GM23338 (cell line): ENCODE results near the gene ERC2. TPM values are rescaled to one million over a fixed set of nuclear protein-coding genes. Genes with fewer than 3 reads are reported as not detected.
A peak's percentile ranks its signal among the peaks of the same experiment; 100 is the strongest.

Experiments
- ATAC-seq: fragments of 200-7000 bp; cut with Tn5 transposase; 3 replicates; pipeline ENCODE4 v1.9.1; 2020
- DNase-seq: peaks from one replicate; pipeline ENCODE4 v3.0.0-alpha.2; 2015; ENCODE audit warnings: low spot score
- H2AFZ ChIP-seq: fragments of 200-600 bp; sonication (generic); 2 replicates; pipeline ENCODE4 v1.8.0; 2016; ENCODE audit warnings: antibody characterized with exemption, mild to moderate bottlenecking, moderate library complexity
- H3F3A ChIP-seq: fragments of 200-600 bp; sonication (generic); replicated peaks from 2 replicates; pipeline ENCODE4 v1.8.0; 2017; ENCODE audit warnings: antibody characterized with exemption, mixed run types, low read depth
- H3K27ac ChIP-seq: fragments of 200-600 bp; sonication (generic); 2 replicates; pipeline ENCODE4 v1.6.1; 2016; ENCODE audit warnings: low read depth
- H3K27me3 ChIP-seq: fragments of 200-600 bp; sonication (generic); 2 replicates; pipeline ENCODE4 v1.8.0; 2016; ENCODE audit warnings: mild to moderate bottlenecking, mixed run types, moderate library complexity; ENCODE audit not compliant: insufficient read depth
- H3K36me3 ChIP-seq: fragments of 200-600 bp; sonication (generic); 2 replicates; pipeline ENCODE4 v1.8.0; 2016; ENCODE audit warnings: mild to moderate bottlenecking; ENCODE audit not compliant: insufficient read depth
- H3K4me1 ChIP-seq: fragments of 200-600 bp; sonication (generic); 2 replicates; pipeline ENCODE4 v1.8.0; 2016; ENCODE audit warnings: mild to moderate bottlenecking, moderate library complexity; ENCODE audit not compliant: insufficient read depth
- H3K4me2 ChIP-seq: fragments of 200-600 bp; sonication (generic); 2 replicates; pipeline ENCODE4 v1.7.1; 2017; ENCODE audit warnings: mixed run types
- H3K4me3 ChIP-seq: fragments of 200-600 bp; sonication (generic); 2 replicates; pipeline ENCODE4 v1.6.1; 2016; ENCODE audit warnings: mixed run types
- H3K79me2 ChIP-seq: fragments of 200-600 bp; sonication (generic); replicated peaks from 2 replicates; pipeline ENCODE4 v1.8.0; 2017; ENCODE audit warnings: mild to moderate bottlenecking; ENCODE audit not compliant: insufficient read depth
- H3K9me2 ChIP-seq: fragments of 200-600 bp; sonication (generic); 2 replicates; pipeline ENCODE4 v1.8.0; 2017; ENCODE audit not compliant: insufficient read depth
- H4K20me1 ChIP-seq: fragments of 200-600 bp; sonication (generic); replicated peaks from 2 replicates; pipeline ENCODE4 v1.8.0; 2017; ENCODE audit warnings: mild to moderate bottlenecking; ENCODE audit not compliant: insufficient read depth
- H3K27ac Mint-ChIP-seq: 2 replicates; pipeline ENCODE4 v1.8.0; 2020; ENCODE audit warnings: inconsistent platforms, mild to moderate bottlenecking, moderate library complexity, mixed read lengths
- H3K27me3 Mint-ChIP-seq: 3 replicates; pipeline ENCODE4 v1.8.0; 2022; ENCODE audit warnings: low read depth, mild to moderate bottlenecking, moderate library complexity, mixed read lengths, inconsistent platforms; ENCODE audit not compliant: insufficient read depth, poor library complexity
- H3K36me3 Mint-ChIP-seq: 3 replicates; pipeline ENCODE4 v1.8.0; 2021; ENCODE audit warnings: low read depth, mild to moderate bottlenecking, inconsistent platforms, moderate library complexity, mixed read lengths
- H3K4me1 Mint-ChIP-seq: 3 replicates; pipeline ENCODE4 v1.8.0; 2020; ENCODE audit warnings: mild to moderate bottlenecking, inconsistent platforms, mixed read lengths
- H3K4me3 Mint-ChIP-seq: 3 replicates; pipeline ENCODE4 v1.8.0; 2021; ENCODE audit warnings: moderate library complexity, mild to moderate bottlenecking, inconsistent platforms, mixed read lengths
- H3K9me3 Mint-ChIP-seq: 3 replicates; pipeline ENCODE4 v1.8.0; 2020; ENCODE audit warnings: moderate library complexity, mild to moderate bottlenecking, inconsistent platforms, mixed read lengths
- CREB1 ChIP-seq: fragments of 250-450 bp; sonication (Bioruptor Pico); IDR thresholded peaks from 2 replicates; pipeline ENCODE4 v1.5.0; 2020; ENCODE audit warnings: low read depth, mild to moderate bottlenecking, moderate library complexity
- EZH2 ChIP-seq: fragments of 200-600 bp; sonication (generic); IDR thresholded peaks from one replicate; pipeline ENCODE4 v1.8.0; 2017; ENCODE audit warnings: antibody characterized with exemption, mild to moderate bottlenecking, low read depth; ENCODE audit not compliant: unreplicated experiment
- EZH2phosphoT487 ChIP-seq: fragments of 200-600 bp; sonication (generic); IDR thresholded peaks from one replicate; pipeline ENCODE4 v1.8.1; 2018; ENCODE audit warnings: antibody characterized with exemption; ENCODE audit not compliant: unreplicated experiment
- JUNB ChIP-seq: IDR thresholded peaks from one replicate; pipeline ENCODE4 v1.6.1; 2016; ENCODE audit warnings: antibody characterized with exemption; ENCODE audit not compliant: unreplicated experiment
- NANOG ChIP-seq: IDR thresholded peaks from 2 replicates; pipeline ENCODE4 v1.6.1; 2016; ENCODE audit warnings: antibody characterized with exemption, borderline replicate concordance
- POLR2AphosphoS5 ChIP-seq: IDR thresholded peaks from 2 replicates; pipeline ENCODE4 v1.6.1; 2016; ENCODE audit warnings: antibody characterized with exemption, low read depth
- STAT1 ChIP-seq: IDR thresholded peaks from one replicate; pipeline ENCODE4 v1.6.1; 2016; ENCODE audit warnings: antibody characterized with exemption; ENCODE audit not compliant: unreplicated experiment
- ZNF114 ChIP-seq: fragments of 250-450 bp; sonication (Bioruptor Pico); IDR thresholded peaks from 2 replicates; pipeline ENCODE4 v1.5.0; 2020; ENCODE audit warnings: mild to moderate bottlenecking, moderate library complexity
- ZNF331 ChIP-seq: fragments of 250-450 bp; sonication (Bioruptor Pico); IDR thresholded peaks from 2 replicates; pipeline ENCODE4 v1.5.0; 2020; ENCODE audit warnings: low read depth, mild to moderate bottlenecking, moderate library complexity
- polyA plus RNA-seq: library from polyadenylated mRNA; unstranded; fragments of >200 nt; fragmentation: Nextera tagmentation; extraction: Ambion mirVana; gene quantifications from 2 replicates; pipeline ENCODE4 v1.2.1, GENCODE V29; 2016
- total RNA-seq: library from RNA; depleted of rRNA; stranded (reverse); fragments of >200 nt; shearing (Covaris generic); gene quantifications from 2 replicates; pipeline ENCODE4 v1.2.3, GENCODE V29; 2014
- TF ChIP-seq, protein P1 (sequence below): fragments of 250-450 bp; sonication (Bioruptor Pico); IDR thresholded peaks from 2 replicates; pipeline ENCODE4 v1.5.0; 2020; ENCODE audit warnings: mild to moderate bottlenecking, moderate library complexity
- TF ChIP-seq, protein P2 (sequence below): IDR thresholded peaks from 2 replicates; pipeline ENCODE4 v1.6.1; 2016; ENCODE audit warnings: antibody characterized with exemption
- TF ChIP-seq, protein P3 (sequence below): IDR thresholded peaks from one replicate; pipeline ENCODE4 v1.6.1; 2018; ENCODE audit warnings: antibody characterized with exemption; ENCODE audit not compliant: unreplicated experiment
- TF ChIP-seq, protein P4 (sequence below), 2 experiments: fragments of 200-600 bp in 1 of 2; sonication (generic) in 1 of 2; conservative IDR thresholded peaks; 2 replicates each; pipeline versions ENCODE4 v1.5.1 to v1.6.1; 2016 to 2017; ENCODE audit warnings: antibody characterized with exemption in 2 of 2, low read depth in 2 of 2, mild to moderate bottlenecking in 2 of 2, moderate library complexity in 1 of 2

Gene ERC2
- total and polyA plus RNA-seq, 2 experiments from 2014 or later: 11.8 to 13.7 TPM

DNA sequence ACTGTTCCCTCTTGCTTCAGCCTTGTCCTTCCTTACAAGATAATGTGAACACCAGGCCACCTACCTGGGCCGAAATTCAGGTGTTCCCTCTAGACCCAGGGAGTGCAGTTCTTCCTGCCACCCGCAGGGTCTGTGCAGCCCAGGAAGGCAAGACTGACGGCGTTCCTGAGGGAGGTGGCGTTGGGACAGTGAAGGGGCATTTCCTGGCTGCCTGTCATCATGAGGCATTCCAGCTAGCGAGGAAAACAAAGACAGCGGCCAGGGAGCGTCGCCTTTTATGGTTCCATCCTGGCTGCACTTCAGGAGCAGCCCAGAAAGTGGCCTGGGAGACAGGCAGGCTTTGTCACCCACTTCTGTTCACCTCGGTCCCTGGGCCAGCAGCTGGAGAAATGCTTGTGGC lies 896.4 kb downstream of the ERC2 start:
- 0 out of 2 replicates have a peak, but pooled peaks cover 3% of the 10 kb centered on the region for H3K9me2 ChIP-seq
- peak overlapping the region; percentile 9; the same call in 1 of the 3 replicates for H3K4me3 Mint-ChIP-seq
- peaks cover 10% of the 10 kb centered on the region; the same call in 1 of the 2 replicates for H3F3A ChIP-seq
- peaks cover 3% of the 10 kb centered on the region; the same call in 1 of the 3 replicates for H3K36me3 Mint-ChIP-seq
- H3K4me3 ChIP-seq: no peak overlapping the region
- H3K9me3 Mint-ChIP-seq: no peaks in the 10 kb centered on the region; the same call in 1 of the 3 replicates
- peaks cover 26% of the 10 kb centered on the region for H3K4me1 ChIP-seq
- H3K27ac ChIP-seq: peak overlapping the region; percentile 93
- H3K27me3 Mint-ChIP-seq: peaks cover 18% of the 10 kb centered on the region
- peaks cover 40% of the 10 kb centered on the region for H3K4me1 Mint-ChIP-seq
- peak overlapping the region; percentile 97 for H3K27ac Mint-ChIP-seq
- H3K36me3 ChIP-seq: no peaks in the 10 kb centered on the region
- peak; percentile 97 for ATAC-seq
- H3K27me3 ChIP-seq: no peaks in the 10 kb centered on the region
- H2AFZ ChIP-seq: no peak overlapping the region
- no peaks in the 10 kb centered on the region for H3K79me2 ChIP-seq
- DNase-seq: peak; percentile 96
- H4K20me1 ChIP-seq: no peaks in the 10 kb centered on the region
- TF ChIP-seq STAT1: no peak
- TF ChIP-seq JUNB: peak; percentile 84
- 0 out of 2 replicates have a peak, but pooled peaks have one; percentile 12 for TF ChIP-seq CREB1 (CRISPR knock-in tag)
- TF ChIP-seq, protein P1, sequence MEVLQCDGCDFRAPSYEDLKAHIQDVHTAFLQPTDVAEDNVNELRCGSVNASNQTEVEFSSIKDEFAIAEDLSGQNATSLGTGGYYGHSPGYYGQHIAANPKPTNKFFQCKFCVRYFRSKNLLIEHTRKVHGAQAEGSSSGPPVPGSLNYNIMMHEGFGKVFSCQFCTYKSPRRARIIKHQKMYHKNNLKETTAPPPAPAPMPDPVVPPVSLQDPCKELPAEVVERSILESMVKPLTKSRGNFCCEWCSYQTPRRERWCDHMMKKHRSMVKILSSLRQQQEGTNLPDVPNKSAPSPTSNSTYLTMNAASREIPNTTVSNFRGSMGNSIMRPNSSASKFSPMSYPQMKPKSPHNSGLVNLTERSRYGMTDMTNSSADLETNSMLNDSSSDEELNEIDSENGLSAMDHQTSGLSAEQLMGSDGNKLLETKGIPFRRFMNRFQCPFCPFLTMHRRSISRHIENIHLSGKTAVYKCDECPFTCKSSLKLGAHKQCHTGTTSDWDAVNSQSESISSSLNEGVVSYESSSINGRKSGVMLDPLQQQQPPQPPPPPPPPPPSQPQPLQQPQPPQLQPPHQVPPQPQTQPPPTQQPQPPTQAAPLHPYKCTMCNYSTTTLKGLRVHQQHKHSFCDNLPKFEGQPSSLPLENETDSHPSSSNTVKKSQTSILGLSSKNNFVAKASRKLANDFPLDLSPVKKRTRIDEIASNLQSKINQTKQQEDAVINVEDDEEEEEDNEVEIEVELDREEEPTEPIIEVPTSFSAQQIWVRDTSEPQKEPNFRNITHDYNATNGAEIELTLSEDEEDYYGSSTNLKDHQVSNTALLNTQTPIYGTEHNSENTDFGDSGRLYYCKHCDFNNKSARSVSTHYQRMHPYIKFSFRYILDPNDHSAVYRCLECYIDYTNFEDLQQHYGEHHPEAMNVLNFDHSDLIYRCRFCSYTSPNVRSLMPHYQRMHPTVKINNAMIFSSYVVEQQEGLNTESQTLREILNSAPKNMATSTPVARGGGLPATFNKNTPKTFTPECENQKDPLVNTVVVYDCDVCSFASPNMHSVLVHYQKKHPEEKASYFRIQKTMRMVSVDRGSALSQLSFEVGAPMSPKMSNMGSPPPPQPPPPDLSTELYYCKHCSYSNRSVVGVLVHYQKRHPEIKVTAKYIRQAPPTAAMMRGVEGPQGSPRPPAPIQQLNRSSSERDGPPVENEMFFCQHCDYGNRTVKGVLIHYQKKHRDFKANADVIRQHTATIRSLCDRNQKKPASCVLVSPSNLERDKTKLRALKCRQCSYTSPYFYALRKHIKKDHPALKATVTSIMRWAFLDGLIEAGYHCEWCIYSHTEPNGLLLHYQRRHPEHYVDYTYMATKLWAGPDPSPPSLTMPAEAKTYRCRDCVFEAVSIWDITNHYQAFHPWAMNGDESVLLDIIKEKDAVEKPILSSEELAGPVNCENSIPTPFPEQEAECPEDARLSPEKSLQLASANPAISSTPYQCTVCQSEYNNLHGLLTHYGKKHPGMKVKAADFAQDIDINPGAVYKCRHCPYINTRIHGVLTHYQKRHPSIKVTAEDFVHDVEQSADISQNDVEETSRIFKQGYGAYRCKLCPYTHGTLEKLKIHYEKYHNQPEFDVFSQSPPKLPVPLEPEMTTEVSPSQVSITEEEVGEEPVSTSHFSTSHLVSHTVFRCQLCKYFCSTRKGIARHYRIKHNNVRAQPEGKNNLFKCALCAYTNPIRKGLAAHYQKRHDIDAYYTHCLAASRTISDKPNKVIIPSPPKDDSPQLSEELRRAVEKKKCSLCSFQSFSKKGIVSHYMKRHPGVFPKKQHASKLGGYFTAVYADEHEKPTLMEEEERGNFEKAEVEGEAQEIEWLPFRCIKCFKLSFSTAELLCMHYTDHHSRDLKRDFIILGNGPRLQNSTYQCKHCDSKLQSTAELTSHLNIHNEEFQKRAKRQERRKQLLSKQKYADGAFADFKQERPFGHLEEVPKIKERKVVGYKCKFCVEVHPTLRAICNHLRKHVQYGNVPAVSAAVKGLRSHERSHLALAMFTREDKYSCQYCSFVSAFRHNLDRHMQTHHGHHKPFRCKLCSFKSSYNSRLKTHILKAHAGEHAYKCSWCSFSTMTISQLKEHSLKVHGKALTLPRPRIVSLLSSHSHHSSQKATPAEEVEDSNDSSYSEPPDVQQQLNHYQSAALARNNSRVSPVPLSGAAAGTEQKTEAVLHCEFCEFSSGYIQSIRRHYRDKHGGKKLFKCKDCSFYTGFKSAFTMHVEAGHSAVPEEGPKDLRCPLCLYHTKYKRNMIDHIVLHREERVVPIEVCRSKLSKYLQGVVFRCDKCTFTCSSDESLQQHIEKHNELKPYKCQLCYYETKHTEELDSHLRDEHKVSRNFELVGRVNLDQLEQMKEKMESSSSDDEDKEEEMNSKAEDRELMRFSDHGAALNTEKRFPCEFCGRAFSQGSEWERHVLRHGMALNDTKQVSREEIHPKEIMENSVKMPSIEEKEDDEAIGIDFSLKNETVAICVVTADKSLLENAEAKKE: no peak; the same call in 1 of the 2 replicates
- TF ChIP-seq, protein P2, sequence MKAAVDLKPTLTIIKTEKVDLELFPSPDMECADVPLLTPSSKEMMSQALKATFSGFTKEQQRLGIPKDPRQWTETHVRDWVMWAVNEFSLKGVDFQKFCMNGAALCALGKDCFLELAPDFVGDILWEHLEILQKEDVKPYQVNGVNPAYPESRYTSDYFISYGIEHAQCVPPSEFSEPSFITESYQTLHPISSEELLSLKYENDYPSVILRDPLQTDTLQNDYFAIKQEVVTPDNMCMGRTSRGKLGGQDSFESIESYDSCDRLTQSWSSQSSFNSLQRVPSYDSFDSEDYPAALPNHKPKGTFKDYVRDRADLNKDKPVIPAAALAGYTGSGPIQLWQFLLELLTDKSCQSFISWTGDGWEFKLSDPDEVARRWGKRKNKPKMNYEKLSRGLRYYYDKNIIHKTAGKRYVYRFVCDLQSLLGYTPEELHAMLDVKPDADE: peak; percentile 62; the same call in 1 of the 2 replicates
- no peak for TF ChIP-seq EZH2phosphoT487
- TF ChIP-seq ZNF114 (CRISPR knock-in tag): no peak
- no peak for TF ChIP-seq POLR2AphosphoS5
- TF ChIP-seq NANOG: no peak
- TF ChIP-seq, protein P3, sequence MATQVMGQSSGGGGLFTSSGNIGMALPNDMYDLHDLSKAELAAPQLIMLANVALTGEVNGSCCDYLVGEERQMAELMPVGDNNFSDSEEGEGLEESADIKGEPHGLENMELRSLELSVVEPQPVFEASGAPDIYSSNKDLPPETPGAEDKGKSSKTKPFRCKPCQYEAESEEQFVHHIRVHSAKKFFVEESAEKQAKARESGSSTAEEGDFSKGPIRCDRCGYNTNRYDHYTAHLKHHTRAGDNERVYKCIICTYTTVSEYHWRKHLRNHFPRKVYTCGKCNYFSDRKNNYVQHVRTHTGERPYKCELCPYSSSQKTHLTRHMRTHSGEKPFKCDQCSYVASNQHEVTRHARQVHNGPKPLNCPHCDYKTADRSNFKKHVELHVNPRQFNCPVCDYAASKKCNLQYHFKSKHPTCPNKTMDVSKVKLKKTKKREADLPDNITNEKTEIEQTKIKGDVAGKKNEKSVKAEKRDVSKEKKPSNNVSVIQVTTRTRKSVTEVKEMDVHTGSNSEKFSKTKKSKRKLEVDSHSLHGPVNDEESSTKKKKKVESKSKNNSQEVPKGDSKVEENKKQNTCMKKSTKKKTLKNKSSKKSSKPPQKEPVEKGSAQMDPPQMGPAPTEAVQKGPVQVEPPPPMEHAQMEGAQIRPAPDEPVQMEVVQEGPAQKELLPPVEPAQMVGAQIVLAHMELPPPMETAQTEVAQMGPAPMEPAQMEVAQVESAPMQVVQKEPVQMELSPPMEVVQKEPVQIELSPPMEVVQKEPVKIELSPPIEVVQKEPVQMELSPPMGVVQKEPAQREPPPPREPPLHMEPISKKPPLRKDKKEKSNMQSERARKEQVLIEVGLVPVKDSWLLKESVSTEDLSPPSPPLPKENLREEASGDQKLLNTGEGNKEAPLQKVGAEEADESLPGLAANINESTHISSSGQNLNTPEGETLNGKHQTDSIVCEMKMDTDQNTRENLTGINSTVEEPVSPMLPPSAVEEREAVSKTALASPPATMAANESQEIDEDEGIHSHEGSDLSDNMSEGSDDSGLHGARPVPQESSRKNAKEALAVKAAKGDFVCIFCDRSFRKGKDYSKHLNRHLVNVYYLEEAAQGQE: no peak
- TF ChIP-seq ZNF331: no peak
- TF ChIP-seq, protein P4, sequence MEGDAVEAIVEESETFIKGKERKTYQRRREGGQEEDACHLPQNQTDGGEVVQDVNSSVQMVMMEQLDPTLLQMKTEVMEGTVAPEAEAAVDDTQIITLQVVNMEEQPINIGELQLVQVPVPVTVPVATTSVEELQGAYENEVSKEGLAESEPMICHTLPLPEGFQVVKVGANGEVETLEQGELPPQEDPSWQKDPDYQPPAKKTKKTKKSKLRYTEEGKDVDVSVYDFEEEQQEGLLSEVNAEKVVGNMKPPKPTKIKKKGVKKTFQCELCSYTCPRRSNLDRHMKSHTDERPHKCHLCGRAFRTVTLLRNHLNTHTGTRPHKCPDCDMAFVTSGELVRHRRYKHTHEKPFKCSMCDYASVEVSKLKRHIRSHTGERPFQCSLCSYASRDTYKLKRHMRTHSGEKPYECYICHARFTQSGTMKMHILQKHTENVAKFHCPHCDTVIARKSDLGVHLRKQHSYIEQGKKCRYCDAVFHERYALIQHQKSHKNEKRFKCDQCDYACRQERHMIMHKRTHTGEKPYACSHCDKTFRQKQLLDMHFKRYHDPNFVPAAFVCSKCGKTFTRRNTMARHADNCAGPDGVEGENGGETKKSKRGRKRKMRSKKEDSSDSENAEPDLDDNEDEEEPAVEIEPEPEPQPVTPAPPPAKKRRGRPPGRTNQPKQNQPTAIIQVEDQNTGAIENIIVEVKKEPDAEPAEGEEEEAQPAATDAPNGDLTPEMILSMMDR (conservative IDR thresholded peaks at IDR 0.05; ENCODE audit: low read depth in 2 of 2): peak; percentile 34 to 55
- no peak for TF ChIP-seq EZH2
- peak overlapping the region; percentile 64 for H3K4me2 ChIP-seq
